ENCODE results near the gene P4HA1. TPM values are rescaled to one million over a fixed set of nuclear protein-coding genes. Genes with fewer than 3 reads are reported as not detected.

The P4HA1 gene
- polyA plus RNA-seq, 3 donors from 2014 or later: 16.9 to 26.5 (median 21.1) TPM

DNA sequence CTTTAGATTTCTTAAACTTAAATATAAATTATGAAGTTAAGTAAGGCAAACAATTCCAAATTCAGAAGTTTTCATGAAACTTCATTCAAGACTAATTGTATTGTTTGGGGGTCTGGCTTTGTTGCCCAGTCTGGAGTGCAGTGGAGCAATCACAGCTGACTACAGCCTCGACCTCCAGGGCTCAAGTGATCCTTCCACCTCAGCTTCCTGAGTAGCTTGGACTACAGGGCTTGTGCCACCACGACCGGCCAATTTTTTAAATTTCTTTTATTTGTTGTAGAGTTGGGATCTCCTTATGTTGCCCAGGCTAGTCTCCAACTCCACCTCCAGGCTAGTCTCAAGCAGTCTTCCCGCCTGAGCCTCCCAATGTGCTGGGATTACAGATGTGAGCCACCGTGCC, 12.5 kb downstream of the P4HA1 start:
- H3K27me3 Mint-ChIP-seq (ENCODE audit: low read depth in 3 of 3): no peaks in the 10 kb centered on the region
- DNase-seq: no peak
- H3K4me3 Mint-ChIP-seq: no peak overlapping the region
- no peaks in the 10 kb centered on the region for H3K9me3 Mint-ChIP-seq
- no peak overlapping the region for H3K27ac Mint-ChIP-seq
- H3K4me1 Mint-ChIP-seq: peaks cover 3 to 13% of the 10 kb centered on the region in 2 donors
- no peaks in the 10 kb centered on the region for H3K36me3 Mint-ChIP-seq

DNA sequence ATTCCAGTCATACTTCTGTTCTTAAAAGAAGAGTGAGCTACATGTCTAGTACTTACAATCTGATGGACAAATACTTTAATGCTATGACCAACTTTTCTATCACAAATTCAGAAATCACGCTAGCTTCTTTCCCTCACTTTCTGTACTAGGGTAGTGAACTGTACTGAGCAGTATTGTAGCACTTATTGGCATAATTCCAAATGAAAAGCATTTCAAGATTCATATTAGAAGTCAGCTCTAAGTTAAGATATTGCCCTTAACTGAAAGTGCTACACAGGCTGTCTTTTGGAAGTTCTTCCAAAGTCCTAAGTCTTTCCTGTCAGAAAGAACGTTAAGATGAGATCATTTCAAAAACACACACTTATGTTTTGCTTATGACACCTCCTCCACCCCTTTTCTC, 13.4 kb downstream of the P4HA1 start:
- Mint-ChIP-seq H3K27ac (no peak overlapping the region), H3K4me1 (peaks cover 3 to 8% of the 10 kb centered on the region in 2 donors), H3K4me3 (no peak overlapping the region), H3K9me3 (no peaks in the 10 kb centered on the region), H3K27me3 (ENCODE audit: low read depth in 3 of 3) (no peaks in the 10 kb centered on the region), H3K36me3 (no peaks in the 10 kb centered on the region)
- DNase-seq: no peak

DNA sequence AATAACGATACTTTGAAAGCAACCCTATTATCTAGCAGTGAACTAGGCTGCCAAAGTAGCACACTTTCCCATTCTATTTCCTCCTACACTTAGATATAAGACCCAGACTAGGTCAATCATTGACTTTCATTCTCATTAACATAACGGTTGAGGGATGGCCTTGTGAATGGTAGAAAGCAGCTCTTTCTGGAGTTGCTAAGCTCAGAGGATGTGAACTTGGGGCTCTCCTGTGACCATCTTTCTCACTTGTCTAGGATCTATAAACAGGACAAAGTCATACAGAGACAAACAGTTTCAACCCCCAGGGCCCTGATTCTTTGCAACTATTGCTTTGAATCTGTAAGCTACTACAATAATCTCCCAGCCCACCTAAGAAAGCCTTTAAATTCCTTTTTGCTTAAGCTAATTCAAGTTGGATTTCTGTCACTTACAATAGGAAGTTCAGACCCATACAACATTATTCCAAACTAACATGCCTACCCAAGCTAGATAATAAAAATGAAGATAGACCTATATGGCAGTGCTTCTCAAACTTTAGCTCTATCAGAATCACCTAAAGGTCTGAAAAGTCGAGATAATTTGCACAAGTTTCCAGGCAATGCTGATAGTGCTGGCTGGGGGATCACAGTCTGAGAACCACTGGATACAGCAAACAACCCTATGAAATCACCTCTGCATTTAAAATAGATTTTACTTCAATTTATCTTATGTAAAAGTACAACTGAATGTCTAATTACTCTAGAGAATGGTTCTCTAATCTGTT, 16.7 kb downstream of the P4HA1 start:
- no peak for DNase-seq
- H3K27me3 Mint-ChIP-seq (ENCODE audit: low read depth in 3 of 3): peaks cover 0 to 1% (median 0%) of the 10 kb centered on the region in 3 donors
- no peak overlapping the region for H3K27ac Mint-ChIP-seq
- peaks cover 5 to 9% of the 10 kb centered on the region in 2 donors for H3K4me1 Mint-ChIP-seq
- no peak overlapping the region for H3K4me3 Mint-ChIP-seq
- no peaks in the 10 kb centered on the region for H3K9me3 Mint-ChIP-seq
- no peaks in the 10 kb centered on the region for H3K36me3 Mint-ChIP-seq

- Mint-ChIP-seq H3K4me1 (peaks cover 5 to 9% of the 10 kb centered on the region in 2 donors), H3K4me3 (no peak overlapping the region), H3K9me3 (no peaks in the 10 kb centered on the region), H3K36me3 (peaks cover 4 to 15% (median 9%) of the 10 kb centered on the region in 3 donors), H3K27ac (peak overlapping the region; percentile 4 to 68 (median 38)), H3K27me3 (ENCODE audit: low read depth in 3 of 3) (peaks cover 0 to 1% (median 0%) of the 10 kb centered on the region in 3 donors)
- no peak for DNase-seq
These were observed 20.1 kb downstream of the P4HA1 start for GRCh38 chr10:73076360-73077183.

GRCh38 chr10:73075829-73076228, 20.8 kb downstream of the P4HA1 start:
- peaks cover 0 to 1% (median 0%) of the 10 kb centered on the region in 3 donors for H3K27me3 Mint-ChIP-seq (ENCODE audit: low read depth in 3 of 3)
- peak overlapping the region in 1 of 6 donors; percentile 13 for H3K27ac Mint-ChIP-seq
- H3K9me3 Mint-ChIP-seq: no peaks in the 10 kb centered on the region
- no peak for DNase-seq
- H3K4me3 Mint-ChIP-seq: no peak overlapping the region
- H3K36me3 Mint-ChIP-seq: peaks cover 8 to 21% (median 13%) of the 10 kb centered on the region in 3 donors
- peaks cover 5 to 9% of the 10 kb centered on the region in 2 donors for H3K4me1 Mint-ChIP-seq

- H3K27ac Mint-ChIP-seq: no peak overlapping the region
- peaks cover 0 to 1% (median 0%) of the 10 kb centered on the region in 3 donors for H3K27me3 Mint-ChIP-seq (ENCODE audit: low read depth in 3 of 3)
- no peaks in the 10 kb centered on the region for H3K9me3 Mint-ChIP-seq
- no peak for DNase-seq
- no peak overlapping the region for H3K4me3 Mint-ChIP-seq
- peaks cover 15 to 28% (median 16%) of the 10 kb centered on the region in 3 donors for H3K36me3 Mint-ChIP-seq
- H3K4me1 Mint-ChIP-seq: peaks cover 5 to 9% of the 10 kb centered on the region in 2 donors
These were observed 23.0 kb downstream of the P4HA1 start for GRCh38 chr10:73073627-73074026.

DNA sequence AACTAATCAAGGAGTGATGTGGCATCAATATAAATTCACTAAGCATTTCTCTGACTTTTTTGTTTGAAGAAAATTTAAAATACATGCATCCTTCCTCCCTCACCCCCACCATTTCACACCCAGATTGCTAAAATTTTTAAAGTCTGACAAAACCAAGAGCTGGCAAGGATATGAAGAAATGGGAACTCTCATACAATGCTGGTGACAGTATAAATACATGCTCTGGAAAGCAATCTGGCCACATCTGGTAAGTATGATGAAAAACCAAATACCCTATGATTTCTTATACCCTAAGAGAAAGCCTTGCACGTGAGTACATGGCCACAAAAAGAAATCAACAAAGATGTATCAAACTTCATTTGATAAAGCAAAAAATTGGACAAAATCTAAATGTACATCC, 31.2 kb downstream of the P4HA1 start:
- H3K9me3 Mint-ChIP-seq: no peaks in the 10 kb centered on the region
- H3K27me3 Mint-ChIP-seq (ENCODE audit: low read depth in 3 of 3): peaks cover 0 to 3% (median 0%) of the 10 kb centered on the region in 3 donors
- H3K27ac Mint-ChIP-seq: peak overlapping the region in 1 of 6 donors; percentile 12
- H3K4me1 Mint-ChIP-seq: peaks cover 4 to 6% of the 10 kb centered on the region in 2 donors
- no peak for DNase-seq
- no peak overlapping the region for H3K4me3 Mint-ChIP-seq
- peaks cover 7 to 27% (median 14%) of the 10 kb centered on the region in 3 donors for H3K36me3 Mint-ChIP-seq

DNA sequence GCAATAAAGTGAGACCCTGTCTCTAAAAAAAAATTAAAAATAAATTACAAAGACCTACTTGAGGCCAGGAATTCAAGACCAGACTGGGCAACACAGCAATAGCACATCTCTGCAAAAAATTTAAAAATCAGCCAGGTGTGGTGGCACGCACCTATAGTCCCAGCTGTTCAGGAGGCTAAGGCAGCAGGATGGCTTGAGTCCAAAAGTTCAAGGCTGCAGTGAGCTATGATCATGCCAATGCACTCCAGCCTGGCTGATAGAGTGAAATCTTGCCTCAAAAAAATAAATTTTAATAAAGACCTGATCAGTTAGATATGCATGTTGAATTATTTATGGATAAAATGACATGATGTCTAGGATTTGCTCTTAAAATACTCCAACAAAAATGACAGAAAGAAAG, 34.9 kb downstream of the P4HA1 start:
- H3K27me3 Mint-ChIP-seq (ENCODE audit: low read depth in 3 of 3): peaks cover 0 to 3% (median 1%) of the 10 kb centered on the region in 3 donors
- no peak for DNase-seq
- no peak overlapping the region for H3K4me3 Mint-ChIP-seq
- peaks cover 5 to 18% (median 7%) of the 10 kb centered on the region in 3 donors for H3K36me3 Mint-ChIP-seq
- H3K4me1 Mint-ChIP-seq: peaks cover 4 to 6% of the 10 kb centered on the region in 2 donors
- no peak overlapping the region for H3K27ac Mint-ChIP-seq
- no peaks in the 10 kb centered on the region for H3K9me3 Mint-ChIP-seq

DNA sequence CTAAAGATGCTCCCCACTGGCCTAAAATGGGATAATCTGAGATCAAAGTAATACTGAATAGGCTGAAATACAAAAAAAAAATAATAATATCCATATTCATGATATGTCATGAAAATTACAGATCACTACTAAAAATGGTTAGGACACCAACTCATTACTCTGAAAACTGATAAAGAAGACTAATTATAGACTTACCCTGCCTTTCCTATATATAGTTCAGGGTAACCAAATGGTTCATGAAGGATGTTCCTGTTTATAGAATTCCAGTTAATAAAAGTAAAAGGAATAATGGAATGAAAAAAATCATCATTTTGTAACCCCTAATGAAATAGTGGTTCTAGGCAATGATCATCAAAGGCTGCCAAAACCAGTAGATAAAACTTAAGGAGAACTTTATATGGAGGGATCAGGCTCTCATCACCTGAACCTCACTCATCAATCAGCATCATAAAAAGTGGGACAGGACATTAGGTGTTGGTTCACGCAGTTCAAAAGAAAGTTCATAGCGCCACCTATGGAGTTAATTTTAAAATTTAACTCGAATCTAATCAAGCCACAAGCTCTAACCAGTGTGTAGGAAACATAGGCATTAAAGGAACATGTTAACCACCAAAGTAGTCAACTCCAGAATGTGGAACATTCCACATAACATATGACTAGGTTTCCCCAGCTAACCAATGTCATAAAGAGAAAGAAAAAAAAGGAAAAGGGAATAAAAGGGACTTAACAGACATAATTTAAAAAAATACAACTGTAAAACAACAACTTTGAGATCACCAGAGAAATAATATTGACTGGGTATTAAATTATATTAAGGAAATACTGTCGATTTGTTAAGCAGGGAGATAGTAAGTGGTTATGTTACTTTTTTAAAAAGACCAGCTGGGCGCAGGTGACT, 35.7 kb downstream of the P4HA1 start:
- H3K27me3 Mint-ChIP-seq (ENCODE audit: low read depth in 3 of 3): peaks cover 0 to 3% (median 1%) of the 10 kb centered on the region in 3 donors
- peaks cover 4 to 6% of the 10 kb centered on the region in 2 donors for H3K4me1 Mint-ChIP-seq
- H3K36me3 Mint-ChIP-seq: peaks cover 5 to 16% (median 7%) of the 10 kb centered on the region in 3 donors
- no peak overlapping the region for H3K4me3 Mint-ChIP-seq
- no peak overlapping the region for H3K27ac Mint-ChIP-seq
- peak; percentile 3 to 25 (median 6) for DNase-seq
- H3K9me3 Mint-ChIP-seq: no peaks in the 10 kb centered on the region

GRCh38 chr10:73060173-73060572, 36.5 kb downstream of the P4HA1 start:
- Mint-ChIP-seq H3K36me3 (peaks cover 5 to 22% (median 7%) of the 10 kb centered on the region in 3 donors), H3K27me3 (ENCODE audit: low read depth in 3 of 3) (peaks cover 0 to 3% (median 1%) of the 10 kb centered on the region in 3 donors), H3K9me3 (no peaks in the 10 kb centered on the region), H3K27ac (no peak overlapping the region), H3K4me3 (no peak overlapping the region), H3K4me1 (peaks cover 4 to 6% of the 10 kb centered on the region in 2 donors)
- DNase-seq: no peak

GRCh38 chr10:73058057-73058591, 38.5 kb downstream of the P4HA1 start:
- H3K4me1 Mint-ChIP-seq: peaks cover 4 to 6% of the 10 kb centered on the region in 2 donors
- H3K27ac Mint-ChIP-seq: no peak overlapping the region
- H3K9me3 Mint-ChIP-seq: no peaks in the 10 kb centered on the region
- peaks cover 10 to 19% (median 11%) of the 10 kb centered on the region in 3 donors for H3K36me3 Mint-ChIP-seq
- H3K27me3 Mint-ChIP-seq (ENCODE audit: low read depth in 3 of 3): peaks cover 0 to 5% (median 1%) of the 10 kb centered on the region in 3 donors
- no peak overlapping the region for H3K4me3 Mint-ChIP-seq
- DNase-seq: no peak

DNA sequence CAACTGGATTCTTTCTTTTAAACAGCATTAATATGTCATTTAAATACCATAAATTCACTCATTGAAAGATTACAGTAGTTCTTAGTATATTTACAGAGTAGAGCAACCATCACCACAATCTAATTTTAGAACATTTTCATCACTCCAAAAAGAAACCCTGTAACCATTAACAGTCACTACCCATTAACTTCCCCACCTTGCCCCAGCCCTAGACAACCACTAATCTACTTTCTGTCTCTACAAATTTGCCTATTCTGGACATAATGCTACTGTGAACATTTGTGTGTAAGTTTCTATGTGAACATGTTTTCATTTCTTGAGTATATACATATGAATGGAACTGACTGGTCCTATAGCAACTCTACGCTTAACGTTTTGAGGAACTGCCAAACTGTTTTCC, 42.4 kb downstream of the P4HA1 start:
- H3K4me3 Mint-ChIP-seq: no peak overlapping the region
- no peaks in the 10 kb centered on the region for H3K9me3 Mint-ChIP-seq
- peaks cover 0 to 3% (median 1%) of the 10 kb centered on the region in 3 donors for H3K27me3 Mint-ChIP-seq (ENCODE audit: low read depth in 3 of 3)
- no peak for DNase-seq
- peaks cover 14 to 27% (median 19%) of the 10 kb centered on the region in 3 donors for H3K36me3 Mint-ChIP-seq
- no peaks in the 10 kb centered on the region for H3K4me1 Mint-ChIP-seq
- H3K27ac Mint-ChIP-seq: no peak overlapping the region

GRCh38 chr10:73053275-73053674, 43.4 kb downstream of the P4HA1 start:
- H3K4me1 Mint-ChIP-seq: no peaks in the 10 kb centered on the region
- no peak for DNase-seq
- no peak overlapping the region for H3K27ac Mint-ChIP-seq
- peaks cover 11 to 25% (median 19%) of the 10 kb centered on the region in 3 donors for H3K36me3 Mint-ChIP-seq
- H3K27me3 Mint-ChIP-seq (ENCODE audit: low read depth in 3 of 3): peaks cover 0 to 3% (median 1%) of the 10 kb centered on the region in 3 donors
- no peak overlapping the region for H3K4me3 Mint-ChIP-seq
- H3K9me3 Mint-ChIP-seq: no peaks in the 10 kb centered on the region
